Subcutaneous abdominal adipose tissue (tissue), 5 donors: ENCODE measurements around the gene ADGRL3.
"Not testable (repeated sequence)": the region's sequence is repeated elsewhere in the genome, so short reads cannot be mapped to it uniquely, and the experiment has no call there.

ENCODE experiments used
- H3K27ac ChIP-seq: one replicate; pipeline ENCODE4 v1.7.0; 2013; ENCODE audit warnings: low read depth, mild to moderate bottlenecking, inconsistent platforms, low read length, moderate library complexity
- H3K27me3 ChIP-seq, 5 donors: one replicate each; pipeline ENCODE4 v1.7.0; 2013; ENCODE audit warnings: low read length in 5 of 5, inconsistent platforms in 1 of 5; ENCODE audit not compliant: control insufficient read depth in 5 of 5, insufficient read depth in 4 of 5
- H3K36me3 ChIP-seq, 5 donors: one replicate each; pipeline ENCODE4 v1.7.0; 2013; ENCODE audit warnings: low read length in 5 of 5; ENCODE audit not compliant: control insufficient read depth in 5 of 5, insufficient read depth in 5 of 5
- H3K4me1 ChIP-seq, 5 donors: one replicate each; pipeline ENCODE4 v1.7.0; 2013; ENCODE audit warnings: low read length in 5 of 5, mild to moderate bottlenecking in 3 of 5, moderate library complexity in 1 of 5; ENCODE audit not compliant: control insufficient read depth in 5 of 5, insufficient read depth in 5 of 5
- H3K4me3 ChIP-seq, 5 donors: one replicate each; pipeline ENCODE4 v1.7.0; 2013; ENCODE audit warnings: low read length in 5 of 5, low read depth in 1 of 5
- H3K9ac ChIP-seq, 5 donors: one replicate each; pipeline ENCODE4 v1.7.0; 2013; ENCODE audit warnings: low read length in 5 of 5, mild to moderate bottlenecking in 4 of 5, moderate library complexity in 3 of 5
- H3K9me3 ChIP-seq, 5 donors: one replicate each; pipeline ENCODE4 v1.7.0; 2013; ENCODE audit warnings: low read length in 5 of 5; ENCODE audit not compliant: control insufficient read depth in 5 of 5
- donor health status: healthy.
- donor health status: healthy.
- donor health status: healthy.
- donor health status: healthy.
- donor health status: healthy.

ADGRL3 gene

DNA sequence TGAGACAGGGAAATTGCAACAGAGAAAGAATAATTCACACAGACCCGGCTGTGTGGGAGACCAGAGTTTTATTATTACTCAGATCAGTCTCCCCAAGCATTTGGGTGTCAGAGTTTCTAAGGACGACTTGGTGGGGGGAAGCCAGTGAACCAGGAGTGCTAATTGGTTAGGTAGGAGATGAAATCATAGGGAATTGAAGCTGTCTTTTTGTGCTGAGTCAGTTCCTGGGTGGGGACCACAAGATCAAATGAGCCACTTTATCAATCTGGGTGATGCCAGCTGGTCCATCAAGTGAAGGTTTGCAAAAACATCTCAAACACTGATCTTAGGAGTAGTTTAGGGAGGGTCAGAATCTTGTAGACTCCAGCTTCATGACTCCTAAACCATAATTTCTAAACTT, 560.7 kb downstream of the ADGRL3 start:
- H3K4me1 ChIP-seq = no peaks in the 10 kb centered on the region
- peaks cover 0 to 7% (median 0%) of the 10 kb centered on the region in 5 donors for H3K9me3 ChIP-seq
- H3K4me3 ChIP-seq = no peak overlapping the region
- no peak overlapping the region for H3K27ac ChIP-seq
- no peaks in the 10 kb centered on the region for H3K27me3 ChIP-seq
- H3K9ac ChIP-seq = no peak overlapping the region
- H3K36me3 ChIP-seq = no peaks in the 10 kb centered on the region

DNA sequence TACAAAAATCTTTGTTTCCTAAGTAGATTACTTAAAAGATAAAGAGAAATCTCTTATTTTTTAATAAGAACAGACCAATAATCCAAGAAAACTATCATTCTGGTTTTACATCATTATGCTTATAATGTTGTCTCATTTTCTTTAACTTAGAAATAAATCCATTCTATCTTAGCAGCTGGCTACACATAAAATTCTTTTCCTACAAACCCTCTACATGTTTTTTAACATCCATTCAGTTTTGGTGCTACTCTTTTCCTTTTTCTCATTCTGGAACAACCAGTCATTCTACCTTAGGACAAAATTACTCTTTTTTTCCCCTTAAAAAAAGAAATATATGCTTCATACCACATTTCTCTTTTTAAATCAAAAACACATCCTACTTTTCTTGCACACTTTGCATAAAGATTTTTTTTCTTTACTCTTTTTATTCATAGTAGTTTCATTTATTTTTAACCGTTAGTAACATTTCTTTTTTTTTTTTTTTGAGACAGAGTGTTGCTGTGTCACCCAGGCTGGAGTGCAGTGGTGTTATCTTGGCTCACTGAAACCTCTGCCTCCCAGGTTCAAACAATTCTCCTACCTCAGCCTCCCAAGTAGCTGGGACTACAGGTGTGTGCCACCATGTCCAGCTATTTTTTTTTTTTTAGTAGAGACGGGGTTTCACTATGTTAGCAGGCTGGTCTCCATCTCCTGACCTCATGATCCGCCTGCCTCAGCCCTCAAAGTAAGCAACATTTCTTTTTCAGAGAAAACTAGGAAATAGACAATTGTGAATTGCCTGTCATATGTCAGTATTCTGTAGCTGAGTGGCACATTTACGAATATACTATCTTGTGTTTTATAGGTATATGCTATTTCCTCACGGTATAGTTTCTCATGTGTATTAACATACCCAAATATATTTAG, 562.8 kb downstream of the ADGRL3 start:
- H3K27ac ChIP-seq = no peak overlapping the region
- H3K9me3 ChIP-seq = peaks cover 0 to 7% (median 0%) of the 10 kb centered on the region in 5 donors
- H3K4me1 ChIP-seq = no peaks in the 10 kb centered on the region
- no peak overlapping the region for H3K4me3 ChIP-seq
- H3K9ac ChIP-seq = no peak overlapping the region
- no peaks in the 10 kb centered on the region for H3K36me3 ChIP-seq
- no peaks in the 10 kb centered on the region for H3K27me3 ChIP-seq

DNA sequence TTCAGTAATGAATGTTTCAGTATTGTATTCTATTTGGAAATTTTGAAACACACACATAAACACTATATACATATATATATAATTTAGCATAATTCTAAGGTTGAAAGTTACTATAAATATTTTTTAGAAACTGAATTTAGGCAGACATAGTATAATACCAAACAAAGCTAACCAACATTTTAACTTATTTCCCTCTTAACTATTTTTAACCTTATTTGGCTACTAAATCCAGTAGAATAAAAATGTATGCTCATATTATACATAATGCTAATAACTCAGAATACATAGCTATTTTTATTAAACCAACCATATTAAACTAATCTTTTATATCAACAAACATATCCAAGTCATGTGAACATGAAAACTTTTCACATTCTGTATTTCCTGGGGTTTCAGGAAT, 563.6 kb downstream of the ADGRL3 start:
- Histone ChIP-seq H3K36me3 (no peaks in the 10 kb centered on the region), H3K4me1 (no peaks in the 10 kb centered on the region), H3K4me3 (no peak overlapping the region), H3K27ac (no peak overlapping the region), H3K9ac (no peak overlapping the region), H3K9me3 (peaks cover 0 to 7% (median 0%) of the 10 kb centered on the region in 5 donors), H3K27me3 (no peaks in the 10 kb centered on the region)

DNA sequence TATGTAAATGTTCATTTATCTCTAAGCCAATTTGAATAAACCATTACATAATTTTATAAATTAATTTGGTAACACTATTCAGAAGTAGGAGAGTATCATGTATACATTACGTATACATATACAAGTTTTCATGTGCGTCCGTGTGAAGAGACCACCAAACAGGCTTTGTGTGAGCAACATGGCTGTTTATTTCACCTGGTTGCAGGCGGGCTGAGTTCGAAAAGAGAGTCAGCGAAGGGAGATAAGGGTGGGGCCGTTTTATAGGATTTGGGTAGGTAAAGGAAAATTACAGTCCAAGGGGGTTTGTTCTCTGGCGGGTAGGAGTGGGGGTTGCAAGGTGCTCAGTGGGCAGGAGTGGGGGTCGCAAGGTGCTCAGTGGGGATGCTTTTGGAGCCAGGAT, 564.0 kb downstream of the ADGRL3 start:
- H3K27me3 ChIP-seq = not testable (repeated sequence)

DNA sequence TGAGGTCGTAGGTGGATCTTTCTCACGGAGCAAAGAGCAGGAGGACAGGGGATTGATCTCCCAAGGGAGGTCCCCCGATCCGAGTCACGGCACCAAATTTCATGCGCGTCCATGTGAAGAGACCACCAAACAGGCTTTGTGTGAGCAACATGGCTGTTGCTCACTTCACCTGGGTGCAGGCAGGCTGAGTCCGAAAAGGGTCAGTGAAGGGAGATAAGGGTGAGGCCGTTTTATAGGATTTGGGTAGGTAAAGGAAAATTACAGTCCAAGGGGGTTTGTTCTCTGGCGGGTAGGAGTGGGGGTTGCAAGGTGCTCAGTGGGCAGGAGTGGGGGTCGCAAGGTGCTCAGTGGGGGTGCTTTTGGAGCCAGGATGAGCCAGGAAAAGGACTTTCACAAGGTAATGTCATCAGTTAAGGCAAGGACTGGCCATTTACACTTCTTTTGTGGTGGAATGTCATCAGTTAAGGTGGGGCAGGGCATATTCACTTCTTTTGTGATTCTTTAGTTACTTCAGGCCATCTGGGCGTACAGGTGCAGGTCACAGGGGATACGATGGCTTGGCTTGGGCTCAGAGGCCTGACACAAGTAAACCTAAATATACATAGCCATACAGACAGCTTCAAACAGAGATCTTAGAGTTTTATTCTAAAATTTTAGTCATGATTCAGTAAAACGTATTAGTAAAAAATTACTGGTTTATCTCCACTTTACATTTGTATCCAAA, 569.5 kb downstream of the ADGRL3 start:
- H3K27ac ChIP-seq, H3K36me3 ChIP-seq, H3K4me3 ChIP-seq: not testable (repeated sequence)

More for the DNA sequence above, 564.0 kb downstream of the ADGRL3 start:
- H3K9me3 ChIP-seq, H3K4me1 ChIP-seq, H3K4me3 ChIP-seq, H3K36me3 ChIP-seq, H3K27ac ChIP-seq, H3K9ac ChIP-seq: not testable (repeated sequence)

GRCh38 chr4:61770456-61770855, 570.3 kb downstream of the ADGRL3 start:
- no peaks in the 10 kb centered on the region for H3K27me3 ChIP-seq
- H3K27ac ChIP-seq = no peak overlapping the region
- no peak overlapping the region for H3K9ac ChIP-seq
- no peaks in the 10 kb centered on the region for H3K9me3 ChIP-seq
- no peak overlapping the region for H3K4me3 ChIP-seq
- H3K36me3 ChIP-seq = no peaks in the 10 kb centered on the region
- H3K4me1 ChIP-seq = no peaks in the 10 kb centered on the region

More for the DNA sequence above, 569.5 kb downstream of the ADGRL3 start:
- H3K4me1 ChIP-seq, H3K27me3 ChIP-seq, H3K9ac ChIP-seq, H3K9me3 ChIP-seq: not testable (repeated sequence)

DNA sequence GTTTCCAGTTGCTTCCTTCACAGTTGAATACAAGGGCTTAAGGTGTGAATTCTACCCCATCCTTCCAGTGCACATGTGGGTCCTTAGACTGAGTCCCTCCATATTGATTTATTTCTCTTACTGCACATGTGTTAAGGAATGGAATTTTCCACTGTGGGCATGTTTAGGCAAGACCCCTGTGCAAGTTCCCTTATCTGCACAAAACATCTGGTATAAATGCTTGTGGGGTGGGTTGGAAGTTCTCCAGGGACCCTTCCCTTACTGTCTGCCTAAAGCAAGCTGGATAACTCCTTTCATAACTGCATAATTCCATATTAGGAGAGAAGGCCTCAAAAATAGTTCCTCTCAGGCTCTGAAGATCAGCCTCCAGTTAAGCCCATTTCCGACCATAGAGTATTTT, 570.9 kb downstream of the ADGRL3 start:
- Histone ChIP-seq H3K27me3 (no peaks in the 10 kb centered on the region), H3K27ac (no peak overlapping the region), H3K36me3 (no peaks in the 10 kb centered on the region), H3K4me3 (no peak overlapping the region), H3K4me1 (no peaks in the 10 kb centered on the region), H3K9ac (no peak overlapping the region), H3K9me3 (no peaks in the 10 kb centered on the region)

DNA sequence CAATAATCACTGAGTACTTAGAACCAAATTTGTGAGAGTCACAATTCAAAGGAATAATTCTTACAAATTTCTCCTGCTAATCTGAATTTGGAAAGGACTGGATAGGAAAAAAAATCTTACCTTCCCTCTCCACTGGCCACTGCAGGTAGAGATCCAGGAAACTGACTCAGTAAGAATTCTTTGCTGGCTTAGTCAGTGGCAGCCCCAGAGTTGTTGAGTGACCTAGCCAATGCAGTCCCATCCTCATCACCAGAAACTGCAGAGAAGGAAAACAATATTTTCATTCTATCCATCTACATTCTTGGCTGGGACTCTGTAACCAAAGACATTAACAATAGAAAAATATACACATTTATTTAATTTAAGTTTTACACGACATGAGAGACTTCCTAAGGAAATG, 572.0 kb downstream of the ADGRL3 start:
- H3K9me3 ChIP-seq = no peaks in the 10 kb centered on the region
- H3K4me3 ChIP-seq = no peak overlapping the region
- no peaks in the 10 kb centered on the region for H3K36me3 ChIP-seq
- H3K9ac ChIP-seq = no peak overlapping the region
- no peaks in the 10 kb centered on the region for H3K27me3 ChIP-seq
- no peaks in the 10 kb centered on the region for H3K4me1 ChIP-seq
- H3K27ac ChIP-seq = no peak overlapping the region

GRCh38 chr4:61773655-61774245, 573.6 kb downstream of the ADGRL3 start:
- no peaks in the 10 kb centered on the region for H3K27me3 ChIP-seq
- no peaks in the 10 kb centered on the region for H3K4me1 ChIP-seq
- H3K36me3 ChIP-seq = no peaks in the 10 kb centered on the region
- H3K9ac ChIP-seq = no peak overlapping the region
- no peaks in the 10 kb centered on the region for H3K9me3 ChIP-seq
- no peak overlapping the region for H3K4me3 ChIP-seq
- H3K27ac ChIP-seq = no peak overlapping the region

DNA sequence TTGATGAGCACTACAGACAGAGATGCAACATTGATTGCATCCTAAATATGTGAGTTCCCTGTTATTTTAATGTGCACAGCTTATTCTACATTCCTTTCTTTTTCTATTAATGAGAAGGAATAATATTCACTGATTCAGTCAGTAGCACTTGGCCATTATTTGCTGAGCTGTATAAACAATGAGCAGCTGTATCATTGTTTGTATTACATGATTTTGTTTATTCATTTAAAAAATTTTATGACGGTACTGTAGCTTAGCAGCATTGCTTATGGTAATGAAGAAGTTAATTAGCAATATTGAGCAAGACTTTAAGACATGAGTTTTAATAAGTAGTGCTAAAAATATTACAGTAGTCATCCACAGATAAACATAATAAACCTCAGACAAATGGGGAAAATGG, 582.0 kb downstream of the ADGRL3 start:
- H3K27ac ChIP-seq = no peak overlapping the region
- H3K27me3 ChIP-seq = no peaks in the 10 kb centered on the region
- H3K4me3 ChIP-seq = no peak overlapping the region
- H3K4me1 ChIP-seq = no peaks in the 10 kb centered on the region
- H3K9me3 ChIP-seq = no peaks in the 10 kb centered on the region
- no peak overlapping the region for H3K9ac ChIP-seq
- no peaks in the 10 kb centered on the region for H3K36me3 ChIP-seq
